NCI-H2196 treated with DMSO at 0.1 percent for 48 hours (cell line): Measurements from ENCODE around the gene TESK2.
A peak's percentile ranks its signal among the peaks of the same experiment; 100 is the strongest.

ENCODE experiments used
- DNase-seq: peaks from one replicate; lab custom pipeline; 2025; ENCODE audit not compliant: unreplicated experiment; lab: John Stamatoyannopoulos, UW

Gene TESK2

GRCh38 chr1:45340816-45341466 is 150.0 kb downstream of the TESK2 start:
- DNase-seq: no peak

- DNase-seq: peak; percentile 93
These were observed 151.0 kb downstream of the TESK2 start, which contains the start of the genes MUTYH and TOE1 for GRCh38 chr1:45339789-45340558. TSS of gene MUTYH (minus strand) at chr1:45340440. CDS start at chr1:45334505, 5,935 bp downstream. TSS of gene TOE1 (plus strand) at chr1:45340170. CDS start at chr1:45340253, 83 bp downstream.

- no peak for DNase-seq
These were observed 153.2 kb downstream of the TESK2 start for GRCh38 chr1:45337630-45338325.

- no peak for DNase-seq
These were observed 155.1 kb downstream of the TESK2 start for GRCh38 chr1:45335855-45336324.

GRCh38 chr1:45334308-45335245 is 156.4 kb downstream of the TESK2 start:
- no peak for DNase-seq

- DNase-seq: no peak
These were observed 158.6 kb downstream of the TESK2 start for GRCh38 chr1:45332346-45332720.

- DNase-seq: no peak
These were observed 159.3 kb downstream of the TESK2 start for GRCh38 chr1:45331436-45332345.

- DNase-seq: no peak
These were observed 161.5 kb downstream of the TESK2 start for GRCh38 chr1:45329445-45329844.

GRCh38 chr1:45328680-45329079 is 162.3 kb downstream of the TESK2 start:
- no peak for DNase-seq

- DNase-seq: no peak
These were observed 163.1 kb downstream of the TESK2 start for GRCh38 chr1:45327644-45328515.

GRCh38 chr1:45326627-45327623 is 164.0 kb downstream of the TESK2 start, which contains the start of gene HPDL:
TSS of gene HPDL (plus strand) at chr1:45326895. CDS start at chr1:45327149, 254 bp downstream.
- no peak for DNase-seq

GRCh38 chr1:45325851-45326506 is 165.0 kb downstream of the TESK2 start:
- no peak for DNase-seq

- no peak for DNase-seq
These were observed 168.4 kb downstream of the TESK2 start for GRCh38 chr1:45322486-45323040.

GRCh38 chr1:45321444-45321843 is 169.5 kb downstream of the TESK2 start:
- DNase-seq: no peak

- no peak for DNase-seq
These were observed 171.2 kb downstream of the TESK2 start for GRCh38 chr1:45319761-45320160.

GRCh38 chr1:45317166-45317565 is 173.8 kb downstream of the TESK2 start:
- DNase-seq: no peak
